ENCODE data around the gene HES4. TPM values are rescaled to one million over a fixed set of nuclear protein-coding genes. Genes with fewer than 3 reads are reported as not detected.

The HES4 gene
- total and polyA plus RNA-seq, 2 of the 13 experiments (the other 11 are each of a cell fraction or from before 2014, with no cell fraction given), result 8.8 to 10.6 TPM

GRCh38 chr1:1006305-1007159 is 6.6 kb upstream of the HES4 start (continued):
- TF ChIP-seq EZH2 (conservative IDR thresholded peaks at IDR 0.05; ENCODE audit: low read depth, low read length), result no peak
- peak; percentile 77 for TF ChIP-seq ZNF280D (CRISPR knock-in tag; IDR thresholded peaks at IDR 0.05)
- 0 out of 2 replicates have a peak, but pooled peaks have one; percentile 19 for TF ChIP-seq ZNF280B (CRISPR knock-in tag; IDR thresholded peaks at IDR 0.05; ENCODE audit: borderline replicate concordance)
- no peak for TF ChIP-seq ZBTB1 (CRISPR knock-in tag; IDR thresholded peaks at IDR 0.05; ENCODE audit: borderline replicate concordance)
- TF ChIP-seq MXD3 (CRISPR knock-in tag; IDR thresholded peaks at IDR 0.05), result peak; percentile 65; the same call in 1 of the 2 replicates
- peak; percentile 87 for TF ChIP-seq ZNF503 (CRISPR knock-in tag; IDR thresholded peaks at IDR 0.05)
- peak; percentile 97 for TF ChIP-seq MLX (CRISPR knock-in tag; IDR thresholded peaks at IDR 0.05)
- TF ChIP-seq ZNF383 (CRISPR knock-in tag; IDR thresholded peaks at IDR 0.05; ENCODE audit: borderline replicate concordance), result no peak
- TF ChIP-seq XRCC5 (optimal IDR thresholded peaks at IDR 0.05; ENCODE audit: low read length), result peak; percentile 19
- no peak for TF ChIP-seq ZNF615 (CRISPR knock-in tag; IDR thresholded peaks at IDR 0.05; ENCODE audit: borderline replicate concordance)
- TF ChIP-seq ERF (CRISPR knock-in tag; IDR thresholded peaks at IDR 0.05), result peak; percentile 80
- peak; percentile 57; the same call in 1 of the 2 replicates for TF ChIP-seq ZNF619 (CRISPR knock-in tag; IDR thresholded peaks at IDR 0.05)
- TF ChIP-seq SAFB2 (CRISPR knock-in tag; IDR thresholded peaks at IDR 0.05; ENCODE audit: borderline replicate concordance, low read depth), result no peak
- TF ChIP-seq PAX8 (CRISPR knock-in tag; IDR thresholded peaks at IDR 0.05; ENCODE audit: borderline replicate concordance), result no peak
- TF ChIP-seq SMC3 (IDR thresholded peaks at IDR 0.05; ENCODE audit: low read length), result no peak
- TF ChIP-seq FOXJ3 (CRISPR knock-in tag; IDR thresholded peaks at IDR 0.05; ENCODE audit: borderline replicate concordance), result peak; percentile 72; the same call in 1 of the 2 replicates
- TF ChIP-seq TFDP2 (CRISPR knock-in tag; IDR thresholded peaks at IDR 0.05), result peak; percentile 74
- no peak; the same call in 1 of the 2 replicates for TF ChIP-seq ZNF672 (CRISPR knock-in tag; IDR thresholded peaks at IDR 0.05)
- TF ChIP-seq KDM1A (CRISPR knock-in tag; IDR thresholded peaks at IDR 0.05), result peak; percentile 84; the same call in 1 of the 2 replicates
- no peak; the same call in 1 of the 2 replicates for TF ChIP-seq ZSCAN25 (CRISPR knock-in tag; IDR thresholded peaks at IDR 0.05)

Measured in HepG2 (cell line).